Activated CD8-positive, alpha-beta memory T cell treated with anti-CD3 and anti-CD28 coated beads, Interleukin-2, amount 50 U/mL, for 1 hour (primary cell): ENCODE data around the gene SYTL3.

Experiments
- DNase-seq: peaks from one replicate; pipeline ENCODE4 v3.0.0-alpha.2; 2020; ENCODE audit errors: extremely low read depth

SYTL3 gene

DNA sequence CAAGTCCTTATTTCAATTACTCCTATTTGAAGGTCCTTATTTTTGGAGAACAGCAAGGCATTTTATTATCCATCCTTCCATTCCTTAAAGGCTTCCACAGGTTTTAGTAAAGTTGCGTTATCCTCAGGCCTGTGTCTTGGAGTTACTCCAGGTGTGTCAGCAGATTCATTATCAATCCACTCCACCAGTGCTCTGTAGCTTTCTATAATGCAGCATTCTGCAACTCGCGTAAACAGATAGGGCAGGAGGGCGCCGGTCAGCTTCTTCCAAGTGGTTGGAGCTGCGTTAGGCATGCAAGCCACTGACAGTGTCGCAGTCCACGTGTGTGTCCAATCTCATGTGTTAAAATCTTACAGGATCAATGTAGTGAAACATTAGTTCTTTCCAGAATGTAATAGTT lies 75.8 kb downstream of the SYTL3 start:
- DNase-seq = no peak

DNA sequence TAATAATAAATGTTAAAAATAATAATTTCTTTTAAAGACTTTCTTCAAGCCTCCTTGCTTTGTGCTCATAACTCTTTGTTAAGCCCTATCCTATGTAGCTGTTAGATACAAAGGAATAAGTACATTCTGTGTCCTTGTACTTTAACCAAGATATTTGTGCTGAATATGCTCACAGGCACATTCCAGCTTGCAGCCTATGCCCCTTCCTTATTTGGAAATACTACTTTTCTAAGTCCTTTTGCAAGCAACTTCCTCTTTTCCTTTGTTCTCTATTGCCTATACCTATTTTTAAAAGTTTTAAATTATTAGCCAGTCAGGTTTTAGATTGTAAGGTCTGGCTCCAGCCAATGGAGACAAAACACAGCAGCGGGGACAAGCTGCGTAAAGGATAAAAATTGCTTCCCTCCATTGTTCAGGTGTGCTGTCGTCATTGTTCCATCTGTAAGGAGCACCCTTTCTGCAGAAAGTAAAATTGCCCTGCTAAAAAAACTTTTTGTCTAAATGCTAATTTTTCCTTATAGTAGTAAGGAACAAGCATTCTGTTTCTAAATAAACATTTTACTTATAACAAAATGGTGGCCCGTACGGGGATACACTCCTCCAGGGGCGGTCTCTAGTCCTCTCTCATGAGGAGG lies 80.2 kb downstream of the SYTL3 start:
- no peak for DNase-seq

DNA sequence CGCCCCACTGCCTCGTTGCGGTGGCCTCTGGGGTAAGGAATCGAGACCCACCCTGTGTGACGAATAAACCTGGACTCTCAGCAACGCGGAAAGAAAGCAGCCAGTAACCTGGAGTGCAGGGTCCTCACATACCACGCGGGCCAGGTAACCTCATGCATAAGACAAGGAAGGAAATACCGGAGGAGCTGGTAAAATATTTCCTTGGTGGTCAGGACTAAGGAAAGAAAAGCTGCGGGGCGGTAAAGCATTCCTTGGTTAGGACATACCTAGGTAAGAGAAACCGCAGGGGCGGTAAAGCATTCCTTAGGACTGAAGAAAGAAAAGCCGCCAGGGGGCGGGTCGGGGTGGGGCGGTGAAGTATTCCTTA lies 80.7 kb downstream of the SYTL3 start:
- no peak for DNase-seq

DNA sequence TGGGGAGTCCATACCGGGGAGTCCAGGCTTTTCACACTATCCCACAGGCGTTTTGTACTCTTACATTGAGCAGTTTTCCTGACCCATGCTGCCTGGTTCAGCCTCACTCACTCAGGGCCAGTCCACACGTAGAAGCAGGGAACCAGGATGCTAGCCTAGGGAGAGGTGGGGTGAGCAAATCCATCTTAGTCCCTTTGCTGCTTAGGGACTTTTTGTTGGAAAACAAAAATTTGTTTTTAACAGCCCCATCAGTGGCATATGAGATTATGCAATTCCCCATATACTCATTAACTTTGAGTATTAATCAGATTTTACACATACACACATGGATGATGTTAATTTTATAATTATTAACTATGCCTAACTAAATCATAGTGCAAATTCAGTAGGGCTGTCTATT lies 85.2 kb downstream of the SYTL3 start:
- no peak for DNase-seq

DNA sequence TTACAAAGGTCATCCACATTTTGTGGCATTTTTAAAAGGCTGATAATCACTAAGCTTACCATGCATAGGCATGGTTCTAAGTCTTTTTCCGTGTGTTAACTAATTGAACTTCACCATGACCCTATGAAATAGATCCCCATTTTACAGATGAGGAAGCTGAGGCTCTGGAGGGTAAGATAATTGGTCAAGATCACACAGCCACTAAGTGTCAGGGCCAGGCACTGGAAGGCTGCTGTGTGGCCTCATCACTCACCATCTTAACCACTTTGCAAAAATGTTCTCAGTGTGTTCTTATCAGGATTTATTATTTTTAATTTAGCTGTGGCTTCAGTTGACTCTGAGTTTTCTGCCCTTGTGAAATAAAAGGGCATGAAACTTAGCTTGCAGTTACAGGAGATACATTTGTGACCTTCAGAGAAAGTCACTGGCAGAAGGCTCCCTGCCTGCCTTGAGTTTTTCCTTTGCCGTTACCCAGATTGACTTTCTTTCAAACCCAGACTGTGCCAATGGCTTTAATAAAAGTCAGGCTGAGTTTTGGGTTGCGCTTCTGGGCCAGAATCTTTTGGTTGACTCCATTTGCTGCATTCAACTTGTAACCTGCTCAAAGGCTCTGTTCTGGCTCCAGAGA lies 87.3 kb downstream of the SYTL3 start:
- no peak for DNase-seq

DNA sequence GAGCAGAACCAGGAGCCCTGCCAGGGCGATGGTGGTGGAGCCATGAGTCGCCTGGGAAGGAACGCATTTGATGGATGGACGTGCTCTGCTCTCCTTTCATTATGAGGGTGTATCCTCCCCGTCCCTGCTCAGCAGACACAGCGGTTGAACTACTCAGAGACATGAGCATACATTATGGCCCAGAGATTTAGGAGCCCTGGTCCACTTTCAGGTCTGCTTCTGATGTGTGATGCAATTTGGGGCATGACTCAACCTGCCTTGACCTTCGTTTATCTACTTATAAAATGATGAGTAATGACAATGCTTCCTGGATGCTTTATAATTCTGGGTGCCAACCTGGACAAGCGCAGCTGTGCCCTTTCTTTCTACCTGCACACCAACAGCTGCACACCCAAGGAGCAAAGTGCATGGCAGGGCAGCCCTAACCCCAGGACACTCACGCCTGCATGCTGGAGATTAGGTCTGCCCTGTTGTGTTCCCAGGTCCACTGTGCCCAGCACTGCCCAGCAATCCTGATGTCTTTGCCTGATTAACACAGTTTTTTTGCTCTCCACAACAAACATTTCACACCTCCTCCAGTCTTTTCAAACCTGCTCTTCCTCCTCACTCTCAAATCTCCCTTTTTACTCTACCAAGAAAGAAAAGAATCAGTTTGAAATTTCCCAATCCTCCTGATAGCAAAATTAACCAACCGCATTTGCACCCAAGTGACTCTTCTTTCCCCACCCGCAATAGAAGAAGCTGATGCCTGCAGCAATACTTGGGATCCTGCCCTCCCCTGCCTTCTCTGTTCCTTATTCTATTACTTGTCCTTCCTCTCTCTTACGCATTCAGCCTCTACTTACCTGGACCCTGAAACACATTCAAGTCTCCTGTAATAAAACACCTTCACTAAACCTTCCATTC lies 88.1 kb downstream of the SYTL3 start:
- DNase-seq = no peak

DNA sequence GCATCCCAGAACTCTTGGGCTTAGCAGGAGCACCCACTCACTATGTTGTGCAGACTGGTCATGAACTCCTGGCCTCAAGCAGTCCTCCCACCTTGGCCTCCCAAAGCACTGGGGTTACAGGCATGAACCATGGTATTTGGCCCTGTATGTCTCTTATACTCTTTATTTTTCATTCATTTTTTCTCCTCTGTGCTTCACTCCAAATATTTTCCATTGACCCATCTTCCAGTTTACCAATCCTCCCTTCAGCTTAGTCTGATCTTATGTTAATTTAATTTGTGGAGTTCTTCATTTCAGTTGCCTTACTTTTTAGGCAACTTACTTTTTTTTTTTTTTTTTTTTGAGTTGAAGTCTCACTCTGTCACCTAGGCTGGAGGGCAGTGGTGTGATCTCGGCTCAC lies 89.8 kb downstream of the SYTL3 start:
- no peak for DNase-seq

DNA sequence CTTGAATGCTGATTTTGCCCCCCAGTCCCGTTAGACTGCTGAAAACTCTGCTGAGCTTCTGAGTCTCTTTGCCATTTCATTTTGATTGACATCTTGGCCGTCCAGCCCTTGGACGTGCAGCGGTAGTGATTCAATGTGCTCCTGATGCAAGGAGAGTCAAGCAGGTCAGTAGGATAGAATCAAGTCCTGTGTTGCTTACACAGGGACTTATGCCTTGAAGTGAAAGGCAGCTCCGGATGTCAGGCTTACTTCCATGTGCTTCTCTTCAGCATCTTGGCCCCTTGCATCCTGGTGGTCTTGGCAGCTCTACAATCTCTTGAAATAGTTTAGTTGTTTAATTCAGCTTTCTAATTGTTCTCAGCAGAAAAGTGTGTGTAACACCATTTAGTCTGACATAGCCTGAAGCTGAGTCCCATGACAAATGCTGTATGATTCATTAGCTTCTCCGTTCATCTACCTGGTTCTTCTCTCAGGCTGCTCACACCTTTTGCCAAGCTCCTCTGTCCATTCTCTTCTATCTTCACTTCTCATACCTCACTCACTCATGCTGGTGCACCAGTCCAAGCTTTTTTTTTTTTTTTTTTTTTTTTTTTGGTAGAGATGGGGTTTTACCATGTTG lies 93.3 kb downstream of the SYTL3 start:
- DNase-seq = no peak

DNA sequence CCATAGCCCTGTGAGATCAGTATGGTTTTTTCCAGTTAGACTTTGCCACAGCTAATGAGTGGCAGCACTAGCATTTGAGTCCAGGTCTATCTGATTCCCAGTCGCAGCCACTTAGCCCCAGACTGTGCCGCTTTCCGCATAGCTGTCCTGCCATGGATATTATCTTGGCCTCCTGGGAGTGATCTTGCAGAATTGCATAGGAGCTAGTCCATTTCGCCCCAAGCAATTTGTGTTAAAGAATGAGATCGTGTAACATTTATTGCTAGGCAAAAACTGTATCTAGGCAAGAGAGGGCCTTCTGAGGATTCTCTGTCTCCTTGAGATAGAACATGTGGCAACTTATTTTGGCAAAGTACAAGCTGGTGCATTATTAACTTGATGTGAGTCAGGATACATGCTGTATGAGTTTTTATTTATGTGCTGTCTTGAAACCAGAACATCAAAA lies 95.2 kb downstream of the SYTL3 start:
- no peak for DNase-seq

GRCh38 chr6:158751224-158751623 lies 101.4 kb downstream of the SYTL3 start:
- no peak for DNase-seq

GRCh38 chr6:158751921-158752320 lies 102.1 kb downstream of the SYTL3 start:
- no peak for DNase-seq

DNA sequence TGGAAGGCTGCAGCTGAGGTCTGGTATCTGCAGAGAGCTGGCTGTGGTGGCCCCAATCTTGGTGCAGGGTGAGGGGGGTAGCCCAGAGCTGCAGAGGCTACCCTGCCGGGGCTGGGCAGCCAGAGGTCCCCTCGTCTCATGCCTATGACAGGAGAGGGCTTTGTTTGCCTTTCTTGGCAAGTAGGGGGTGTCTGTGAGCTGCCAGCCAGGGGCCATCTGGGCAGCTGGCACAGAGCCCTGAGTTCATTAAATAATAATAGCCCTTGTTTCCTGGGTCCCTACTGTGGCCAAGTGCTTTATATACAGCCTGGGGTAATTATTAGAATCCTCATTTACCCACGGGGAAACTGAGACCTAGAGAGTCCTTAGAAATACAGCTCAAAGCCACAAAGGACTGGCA lies 102.8 kb downstream of the SYTL3 start:
- no peak for DNase-seq

DNA sequence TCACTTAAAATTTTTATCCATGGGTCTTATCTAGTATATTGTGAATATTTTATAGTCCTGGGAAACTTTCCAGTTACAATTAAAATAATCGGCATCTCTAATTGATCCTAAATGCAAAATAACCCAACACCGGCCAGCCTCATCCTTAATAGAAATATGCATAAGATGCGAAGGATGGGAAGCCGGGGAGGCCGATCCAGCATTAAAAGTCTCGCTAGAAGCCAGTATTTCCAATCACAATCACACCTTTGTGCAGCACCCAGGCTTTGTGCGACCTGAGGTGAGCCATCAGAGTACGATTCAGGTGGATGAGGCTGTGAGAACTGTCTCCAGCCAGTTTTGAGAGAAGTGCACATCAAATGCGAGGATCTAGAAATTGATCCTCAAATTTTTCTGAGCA lies 104.0 kb downstream of the SYTL3 start:
- no peak for DNase-seq

DNA sequence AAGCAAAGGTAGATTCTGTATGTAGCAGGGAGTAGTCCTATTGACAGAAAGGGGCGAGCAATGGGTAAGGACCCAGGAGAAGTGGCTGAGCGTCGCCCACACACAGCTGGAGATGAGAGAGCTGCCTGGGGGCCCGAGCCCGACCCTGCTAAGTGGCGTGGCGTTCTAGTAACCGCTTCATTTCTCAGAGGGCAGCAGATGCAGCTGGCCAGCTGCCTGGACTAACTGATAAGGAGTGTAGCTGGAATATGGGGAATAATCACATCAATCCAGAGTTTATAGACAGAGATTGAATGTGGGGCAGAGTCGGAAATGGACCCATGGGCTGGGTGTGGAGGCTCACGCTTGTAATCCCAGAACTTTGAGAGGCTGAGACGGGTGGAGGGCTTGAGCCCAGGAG lies 104.9 kb downstream of the SYTL3 start:
- no peak for DNase-seq

- no peak for DNase-seq
These were observed 105.8 kb downstream of the SYTL3 start for GRCh38 chr6:158755636-158756035.

- DNase-seq = no peak
These were observed 106.3 kb downstream of the SYTL3 start for GRCh38 chr6:158756126-158756525.

- no peak for DNase-seq
These were observed 107.3 kb downstream of the SYTL3 start for GRCh38 chr6:158756977-158757752.

GRCh38 chr6:158757753-158758090 lies 107.9 kb downstream of the SYTL3 start:
- DNase-seq = no peak

GRCh38 chr6:158758451-158758860 lies 108.6 kb downstream of the SYTL3 start:
- no peak for DNase-seq

- DNase-seq = no peak
These were observed 109.2 kb downstream of the SYTL3 start for GRCh38 chr6:158758941-158759479.

- DNase-seq = no peak
These were observed 110.2 kb downstream of the SYTL3 start for GRCh38 chr6:158759966-158760617.
